Astrocyte of the spinal cord (primary cell): ENCODE results near the gene KYAT1.
A peak's percentile ranks its signal among the peaks of the same experiment; 100 is the strongest.

ENCODE experiments used
- DNase-seq: peaks from one replicate; pipeline ENCODE4 v3.0.0; 2011; ENCODE audit warnings: low read depth, low spot score
- H3K4me3 ChIP-seq: 2 replicates; pipeline ENCODE4 v1.5.1; 2011; ENCODE audit warnings: low read depth, mild to moderate bottlenecking, low read length, moderate library complexity
- in situ Hi-C: cut with HindIII; loops from 2 replicates; pipeline ENCODE4 v1.10.0; 2017; ENCODE audit warnings: low sequenced_read_pairs
- TF ChIP-seq, protein P1 (sequence below): IDR thresholded peaks from 2 replicates; pipeline ENCODE4 v1.5.1; 2012; ENCODE audit warnings: low read depth, mild to moderate bottlenecking, low read length, inconsistent platforms

KYAT1 gene

GRCh38 chr9:128818099-128818838 is 63.5 kb downstream of the KYAT1 start, which contains the start of gene ENDOG:
TSS of gene ENDOG (plus strand) at chr9:128818500. CDS start at chr9:128818685, 185 bp downstream.
- peak within 1 kb of the TSS; percentile 63 for H3K4me3 ChIP-seq
- peak; percentile 97 for DNase-seq
- TF ChIP-seq, protein P1, sequence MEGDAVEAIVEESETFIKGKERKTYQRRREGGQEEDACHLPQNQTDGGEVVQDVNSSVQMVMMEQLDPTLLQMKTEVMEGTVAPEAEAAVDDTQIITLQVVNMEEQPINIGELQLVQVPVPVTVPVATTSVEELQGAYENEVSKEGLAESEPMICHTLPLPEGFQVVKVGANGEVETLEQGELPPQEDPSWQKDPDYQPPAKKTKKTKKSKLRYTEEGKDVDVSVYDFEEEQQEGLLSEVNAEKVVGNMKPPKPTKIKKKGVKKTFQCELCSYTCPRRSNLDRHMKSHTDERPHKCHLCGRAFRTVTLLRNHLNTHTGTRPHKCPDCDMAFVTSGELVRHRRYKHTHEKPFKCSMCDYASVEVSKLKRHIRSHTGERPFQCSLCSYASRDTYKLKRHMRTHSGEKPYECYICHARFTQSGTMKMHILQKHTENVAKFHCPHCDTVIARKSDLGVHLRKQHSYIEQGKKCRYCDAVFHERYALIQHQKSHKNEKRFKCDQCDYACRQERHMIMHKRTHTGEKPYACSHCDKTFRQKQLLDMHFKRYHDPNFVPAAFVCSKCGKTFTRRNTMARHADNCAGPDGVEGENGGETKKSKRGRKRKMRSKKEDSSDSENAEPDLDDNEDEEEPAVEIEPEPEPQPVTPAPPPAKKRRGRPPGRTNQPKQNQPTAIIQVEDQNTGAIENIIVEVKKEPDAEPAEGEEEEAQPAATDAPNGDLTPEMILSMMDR = peak; percentile 90
- in situ Hi-C loops = no loop called here

DNA sequence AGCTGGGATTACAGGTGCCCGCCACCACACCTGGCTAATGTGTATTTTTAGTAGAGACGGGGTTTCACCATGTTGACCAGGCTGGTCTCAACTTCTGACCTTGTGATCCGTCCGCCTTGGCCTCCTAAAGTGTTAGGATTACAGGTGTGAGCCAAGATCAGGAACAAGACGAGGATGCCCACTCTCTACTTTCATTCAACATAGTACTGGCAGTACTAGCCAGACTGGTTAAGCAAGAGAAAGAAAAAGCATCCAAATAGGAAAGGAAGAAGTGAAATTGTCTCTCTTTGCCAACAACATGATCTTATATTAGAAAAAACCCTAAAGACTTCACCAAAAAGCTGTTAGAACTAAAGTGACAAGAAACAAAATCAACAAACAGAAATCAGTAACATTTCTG is 70.9 kb downstream of the KYAT1 start:
- TF ChIP-seq, protein P1 = no peak
- no peak overlapping the region for H3K4me3 ChIP-seq
- no peak for DNase-seq
- in situ Hi-C loops = no loop called here

DNA sequence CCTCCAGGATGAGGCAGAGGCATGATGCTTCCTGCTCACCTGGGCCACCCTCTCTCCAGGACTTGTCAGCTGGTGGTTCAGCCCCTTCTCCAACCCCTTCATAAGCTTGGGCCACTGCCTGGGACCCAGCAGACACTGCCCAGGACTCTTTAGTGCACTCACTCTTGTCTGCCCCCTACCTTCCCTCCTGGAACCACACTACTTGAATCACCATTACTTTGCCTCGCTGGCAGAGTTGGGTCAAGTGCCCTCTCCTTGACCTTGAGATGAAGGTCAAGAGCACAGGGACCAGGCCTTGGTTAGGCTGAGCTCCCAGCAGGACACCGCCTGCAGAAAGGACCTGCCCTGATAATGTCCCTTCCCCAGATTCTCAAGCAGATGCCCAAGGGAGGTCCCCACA is 71.9 kb downstream of the KYAT1 start:
- no peak for DNase-seq
- TF ChIP-seq, protein P1 = no peak

GRCh38 chr9:128809036-128809599 is 72.6 kb downstream of the KYAT1 start:
- H3K4me3 ChIP-seq = no peak overlapping the region
- in situ Hi-C loops = no loop called here
- no peak for DNase-seq
- TF ChIP-seq, protein P1 = no peak

More for the DNA sequence above, 71.9 kb downstream of the KYAT1 start:
- H3K4me3 ChIP-seq = no peak overlapping the region
- in situ Hi-C loops = no loop called here

DNA sequence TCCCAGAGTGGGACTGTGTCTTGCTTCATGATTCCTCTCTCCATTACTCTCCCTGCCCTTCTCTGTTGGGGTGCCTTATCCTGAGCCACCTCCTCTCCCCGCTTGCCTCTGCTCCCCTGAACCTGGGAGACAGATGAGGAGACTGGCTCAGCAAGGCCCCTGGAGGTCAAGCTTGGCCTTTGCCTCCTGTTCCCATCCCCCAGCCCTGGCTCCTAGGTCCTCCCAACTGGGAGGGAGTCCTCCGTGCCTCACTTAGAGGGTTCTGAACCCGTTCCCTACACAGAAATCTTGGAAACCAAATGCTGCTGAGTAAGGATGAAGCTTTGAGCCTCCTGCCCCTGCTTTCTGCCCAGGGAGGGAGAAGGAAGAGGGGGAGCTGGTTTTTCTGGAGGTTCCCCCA is 73.2 kb downstream of the KYAT1 start:
- DNase-seq = no peak
- TF ChIP-seq, protein P1 = no peak
- in situ Hi-C loops = no loop called here
- H3K4me3 ChIP-seq = no peak overlapping the region

- TF ChIP-seq, protein P1 = no peak
- in situ Hi-C loops = no loop called here
- DNase-seq = no peak
- no peak overlapping the region for H3K4me3 ChIP-seq
Observed at GRCh38 chr9:128807827-128808226, 73.9 kb downstream of the KYAT1 start.
